GM23338 (cell line): ENCODE results near the gene GALNT15. TPM values are rescaled to one million over a fixed set of nuclear protein-coding genes. Genes with fewer than 3 reads are reported as not detected.

ENCODE experiments used
- ATAC-seq: fragments of 200-7000 bp; cut with Tn5 transposase; 3 replicates; pipeline ENCODE4 v1.9.1; 2020
- DNase-seq: peaks from one replicate; pipeline ENCODE4 v3.0.0-alpha.2; 2015; ENCODE audit warnings: low spot score
- H2AFZ ChIP-seq: fragments of 200-600 bp; sonication (generic); 2 replicates; pipeline ENCODE4 v1.8.0; 2016; ENCODE audit warnings: antibody characterized with exemption, mild to moderate bottlenecking, moderate library complexity
- H3F3A ChIP-seq: fragments of 200-600 bp; sonication (generic); replicated peaks from 2 replicates; pipeline ENCODE4 v1.8.0; 2017; ENCODE audit warnings: antibody characterized with exemption, mixed run types, low read depth
- H3K27ac ChIP-seq: fragments of 200-600 bp; sonication (generic); 2 replicates; pipeline ENCODE4 v1.6.1; 2016; ENCODE audit warnings: low read depth
- H3K27me3 ChIP-seq: fragments of 200-600 bp; sonication (generic); 2 replicates; pipeline ENCODE4 v1.8.0; 2016; ENCODE audit warnings: mild to moderate bottlenecking, mixed run types, moderate library complexity; ENCODE audit not compliant: insufficient read depth
- H3K36me3 ChIP-seq: fragments of 200-600 bp; sonication (generic); 2 replicates; pipeline ENCODE4 v1.8.0; 2016; ENCODE audit warnings: mild to moderate bottlenecking; ENCODE audit not compliant: insufficient read depth
- H3K4me1 ChIP-seq: fragments of 200-600 bp; sonication (generic); 2 replicates; pipeline ENCODE4 v1.8.0; 2016; ENCODE audit warnings: mild to moderate bottlenecking, moderate library complexity; ENCODE audit not compliant: insufficient read depth
- H3K4me2 ChIP-seq: fragments of 200-600 bp; sonication (generic); 2 replicates; pipeline ENCODE4 v1.7.1; 2017; ENCODE audit warnings: mixed run types
- H3K4me3 ChIP-seq: fragments of 200-600 bp; sonication (generic); 2 replicates; pipeline ENCODE4 v1.6.1; 2016; ENCODE audit warnings: mixed run types
- H3K79me2 ChIP-seq: fragments of 200-600 bp; sonication (generic); replicated peaks from 2 replicates; pipeline ENCODE4 v1.8.0; 2017; ENCODE audit warnings: mild to moderate bottlenecking; ENCODE audit not compliant: insufficient read depth
- H3K9me2 ChIP-seq: fragments of 200-600 bp; sonication (generic); 2 replicates; pipeline ENCODE4 v1.8.0; 2017; ENCODE audit not compliant: insufficient read depth
- H4K20me1 ChIP-seq: fragments of 200-600 bp; sonication (generic); replicated peaks from 2 replicates; pipeline ENCODE4 v1.8.0; 2017; ENCODE audit warnings: mild to moderate bottlenecking; ENCODE audit not compliant: insufficient read depth
- H3K27ac Mint-ChIP-seq: 2 replicates; pipeline ENCODE4 v1.8.0; 2020; ENCODE audit warnings: inconsistent platforms, mild to moderate bottlenecking, moderate library complexity, mixed read lengths
- H3K27me3 Mint-ChIP-seq: 3 replicates; pipeline ENCODE4 v1.8.0; 2022; ENCODE audit warnings: low read depth, mild to moderate bottlenecking, moderate library complexity, mixed read lengths, inconsistent platforms; ENCODE audit not compliant: insufficient read depth, poor library complexity
- H3K36me3 Mint-ChIP-seq: 3 replicates; pipeline ENCODE4 v1.8.0; 2021; ENCODE audit warnings: low read depth, mild to moderate bottlenecking, inconsistent platforms, moderate library complexity, mixed read lengths
- H3K4me1 Mint-ChIP-seq: 3 replicates; pipeline ENCODE4 v1.8.0; 2020; ENCODE audit warnings: mild to moderate bottlenecking, inconsistent platforms, mixed read lengths
- H3K4me3 Mint-ChIP-seq: 3 replicates; pipeline ENCODE4 v1.8.0; 2021; ENCODE audit warnings: moderate library complexity, mild to moderate bottlenecking, inconsistent platforms, mixed read lengths
- H3K9me3 Mint-ChIP-seq: 3 replicates; pipeline ENCODE4 v1.8.0; 2020; ENCODE audit warnings: moderate library complexity, mild to moderate bottlenecking, inconsistent platforms, mixed read lengths
- CTCF ChIP-seq, 2 experiments: fragments of 200-600 bp in 1 of 2; sonication (generic) in 1 of 2; conservative IDR thresholded peaks; 2 replicates each; pipeline versions ENCODE4 v1.5.1 to v1.6.1; 2016 to 2017; ENCODE audit warnings: antibody characterized with exemption in 2 of 2, low read depth in 2 of 2, mild to moderate bottlenecking in 2 of 2, moderate library complexity in 1 of 2
- EZH2 ChIP-seq: fragments of 200-600 bp; sonication (generic); IDR thresholded peaks from one replicate; pipeline ENCODE4 v1.8.0; 2017; ENCODE audit warnings: antibody characterized with exemption, mild to moderate bottlenecking, low read depth; ENCODE audit not compliant: unreplicated experiment
- EZH2phosphoT487 ChIP-seq: fragments of 200-600 bp; sonication (generic); IDR thresholded peaks from one replicate; pipeline ENCODE4 v1.8.1; 2018; ENCODE audit warnings: antibody characterized with exemption; ENCODE audit not compliant: unreplicated experiment
- JUNB ChIP-seq: IDR thresholded peaks from one replicate; pipeline ENCODE4 v1.6.1; 2016; ENCODE audit warnings: antibody characterized with exemption; ENCODE audit not compliant: unreplicated experiment
- NANOG ChIP-seq: IDR thresholded peaks from 2 replicates; pipeline ENCODE4 v1.6.1; 2016; ENCODE audit warnings: antibody characterized with exemption, borderline replicate concordance
- POLR2AphosphoS5 ChIP-seq: IDR thresholded peaks from 2 replicates; pipeline ENCODE4 v1.6.1; 2016; ENCODE audit warnings: antibody characterized with exemption, low read depth
- ZNF462 ChIP-seq: fragments of 250-450 bp; sonication (Bioruptor Pico); IDR thresholded peaks from 2 replicates; pipeline ENCODE4 v1.5.0; 2020; ENCODE audit warnings: mild to moderate bottlenecking, moderate library complexity
- polyA plus RNA-seq: library from polyadenylated mRNA; unstranded; fragments of >200 nt; fragmentation: Nextera tagmentation; extraction: Ambion mirVana; gene quantifications from 2 replicates; pipeline ENCODE4 v1.2.1, GENCODE V29; 2016
- total RNA-seq: library from RNA; depleted of rRNA; stranded (reverse); fragments of >200 nt; shearing (Covaris generic); gene quantifications from 2 replicates; pipeline ENCODE4 v1.2.3, GENCODE V29; 2014

The GALNT15 gene
- total and polyA plus RNA-seq, 2 experiments from 2014 or later = 0.06 to 0.35 TPM

GRCh38 chr3:16174026-16174355 lies 489 bp upstream of the GALNT15 start:
- DNase-seq (no peak), ATAC-seq (no peak)
- Mint-ChIP-seq H3K27ac (no peak overlapping the region), H3K4me1 (peaks cover 5% of the 10 kb centered on the region; the same call in 2 of the 3 replicates), H3K4me3 (no peak overlapping the region), H3K9me3 (peaks cover 4% of the 10 kb centered on the region; the same call in 1 of the 3 replicates), H3K36me3 (no peaks in the 10 kb centered on the region), H3K27me3 (peaks cover 4% of the 10 kb centered on the region)
- TF ChIP-seq NANOG = no peak
- no peak for TF ChIP-seq JUNB
- no peak for TF ChIP-seq ZNF462 (CRISPR knock-in tag)
- TF ChIP-seq EZH2phosphoT487 = no peak
- no peak for TF ChIP-seq CTCF (conservative IDR thresholded peaks at IDR 0.05; ENCODE audit: low read depth in 2 of 2)
- no peak for TF ChIP-seq EZH2
- TF ChIP-seq POLR2AphosphoS5 = no peak
- no peaks in the 10 kb centered on the region for H3K4me1 ChIP-seq
- no peak overlapping the region for H2AFZ ChIP-seq
- H3F3A ChIP-seq = no peaks in the 10 kb centered on the region
- peaks cover 13% of the 10 kb centered on the region; the same call in 1 of the 2 replicates for H3K9me2 ChIP-seq
- H3K36me3 ChIP-seq = no peaks in the 10 kb centered on the region
- H3K27ac ChIP-seq = no peak overlapping the region
- H3K4me3 ChIP-seq = no peak overlapping the region
- no peaks in the 10 kb centered on the region for H3K79me2 ChIP-seq
- no peaks in the 10 kb centered on the region for H3K27me3 ChIP-seq
- no peaks in the 10 kb centered on the region for H4K20me1 ChIP-seq
- H3K4me2 ChIP-seq = no peak overlapping the region
